Measurements from ENCODE around the gene ATP2C1.
A peak's percentile ranks its signal among the peaks of the same experiment; 100 is the strongest.

ATP2C1 gene

GRCh38 chr3:130976706-130977105, 82.8 kb downstream of the ATP2C1 start:
- DNase-seq (ENCODE audit: low read depth) = no peak

DNA sequence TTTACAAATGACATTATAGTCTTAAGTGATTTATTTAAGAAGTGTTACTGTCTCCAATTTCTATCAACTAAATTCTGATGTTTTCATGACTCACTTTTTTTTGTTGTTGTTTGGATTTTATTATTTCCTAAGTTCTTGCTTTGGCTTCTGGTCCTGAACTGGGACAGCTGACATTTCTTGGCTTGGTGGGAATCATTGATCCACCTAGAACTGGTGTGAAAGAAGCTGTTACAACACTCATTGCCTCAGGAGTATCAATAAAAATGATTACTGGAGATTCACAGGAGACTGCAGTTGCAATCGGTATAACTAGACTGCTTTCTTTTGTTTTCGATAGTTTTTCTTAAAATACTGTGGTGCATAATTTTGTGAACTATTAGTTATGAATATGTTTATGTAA, 85.2 kb downstream of the ATP2C1 start:
- no peak for DNase-seq (ENCODE audit: low read depth)

GRCh38 chr3:130981469-130981868, 87.6 kb downstream of the ATP2C1 start:
- no peak for DNase-seq (ENCODE audit: low read depth)

DNA sequence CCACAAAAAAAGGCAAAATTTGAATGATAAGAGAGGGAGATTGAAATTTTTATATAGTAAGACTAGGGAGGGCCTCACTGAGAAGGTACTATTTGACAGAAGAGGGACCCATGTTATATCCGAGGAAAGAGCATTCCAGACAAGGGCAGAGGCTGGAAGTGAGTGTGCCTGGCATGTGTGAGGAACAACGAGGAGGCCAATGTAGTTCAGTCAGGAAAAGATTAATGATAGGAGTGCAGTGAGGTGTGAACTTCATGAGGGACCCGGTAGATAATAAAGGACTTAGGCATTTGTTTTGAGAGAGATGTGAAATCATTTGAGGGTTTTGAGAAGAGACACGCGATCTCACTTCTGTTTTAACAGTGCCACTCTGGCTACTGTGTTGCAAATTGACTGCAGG, 96.4 kb downstream of the ATP2C1 start:
- no peak for DNase-seq (ENCODE audit: low read depth)

GRCh38 chr3:130991126-130991525, 97.2 kb downstream of the ATP2C1 start:
- DNase-seq (ENCODE audit: low read depth) = no peak

- DNase-seq (ENCODE audit: low read depth) = no peak
Measured at GRCh38 chr3:130992344-130992743, 98.5 kb downstream of the ATP2C1 start.

GRCh38 chr3:130997289-130997688, 103.4 kb downstream of the ATP2C1 start:
- no peak for DNase-seq (ENCODE audit: low read depth)

DNA sequence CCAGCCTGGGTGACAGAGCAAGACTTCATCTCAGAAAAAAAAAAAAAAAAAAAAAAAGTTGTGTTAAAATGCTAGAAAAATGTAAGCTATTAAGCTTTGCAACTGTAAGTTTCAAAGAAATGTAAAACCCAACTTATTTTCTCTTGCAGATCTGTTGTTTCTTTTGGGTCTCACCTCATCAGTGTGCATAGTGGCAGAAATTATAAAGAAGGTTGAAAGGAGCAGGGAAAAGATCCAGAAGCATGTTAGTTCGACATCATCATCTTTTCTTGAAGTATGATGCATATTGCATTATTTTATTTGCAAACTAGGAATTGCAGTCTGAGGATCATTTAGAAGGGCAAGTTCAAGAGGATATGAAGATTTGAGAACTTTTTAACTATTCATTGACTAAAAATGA, 107.2 kb downstream of the ATP2C1 start:
- no peak for DNase-seq (ENCODE audit: low read depth)

GRCh38 chr3:131004603-131005002, 110.7 kb downstream of the ATP2C1 start:
- no peak for DNase-seq (ENCODE audit: low read depth)

GRCh38 chr3:131007256-131007655, 113.4 kb downstream of the ATP2C1 start:
- DNase-seq (ENCODE audit: low read depth) = no peak

DNA sequence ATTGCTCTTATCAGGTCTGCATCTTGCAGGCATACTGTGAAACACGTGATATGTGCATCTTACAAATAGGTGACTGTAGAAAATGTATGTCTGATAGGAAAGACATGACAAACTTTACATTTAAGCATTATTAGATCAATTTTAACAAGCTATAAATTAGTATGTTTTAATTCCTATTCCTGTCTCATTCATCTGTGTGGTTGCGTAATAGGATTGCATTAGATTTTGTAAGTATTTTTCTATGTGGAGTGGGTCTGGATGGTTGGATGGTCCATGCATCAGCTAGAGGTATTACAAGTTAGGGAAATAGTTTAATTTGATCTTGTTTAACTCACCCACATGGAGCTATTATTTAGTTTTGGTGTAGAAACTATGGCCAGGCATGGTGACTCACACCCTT, 113.9 kb downstream of the ATP2C1 start:
- DNase-seq (ENCODE audit: low read depth) = no peak

GRCh38 chr3:131008326-131008725, 114.4 kb downstream of the ATP2C1 start:
- no peak for DNase-seq (ENCODE audit: low read depth)

DNA sequence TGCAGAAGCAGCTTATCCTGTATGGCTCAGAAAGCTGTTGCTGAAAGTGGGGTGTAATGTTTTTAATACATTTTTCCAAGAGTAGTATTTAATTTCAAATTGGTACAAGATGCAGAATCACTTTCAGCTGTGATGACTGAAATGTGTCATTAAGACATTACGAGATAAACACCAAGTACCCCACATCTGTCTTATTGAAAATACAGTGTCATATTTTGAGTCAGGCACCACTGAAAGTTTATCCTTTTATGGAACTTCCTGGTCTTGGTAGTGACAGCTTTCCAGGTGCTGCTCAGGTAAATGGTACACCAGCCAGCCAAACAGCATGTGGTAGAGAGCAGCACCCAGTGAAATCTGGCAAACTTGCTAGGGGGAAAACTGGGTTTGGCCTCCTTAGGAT, 115.8 kb downstream of the ATP2C1 start:
- DNase-seq (ENCODE audit: low read depth) = no peak

DNA sequence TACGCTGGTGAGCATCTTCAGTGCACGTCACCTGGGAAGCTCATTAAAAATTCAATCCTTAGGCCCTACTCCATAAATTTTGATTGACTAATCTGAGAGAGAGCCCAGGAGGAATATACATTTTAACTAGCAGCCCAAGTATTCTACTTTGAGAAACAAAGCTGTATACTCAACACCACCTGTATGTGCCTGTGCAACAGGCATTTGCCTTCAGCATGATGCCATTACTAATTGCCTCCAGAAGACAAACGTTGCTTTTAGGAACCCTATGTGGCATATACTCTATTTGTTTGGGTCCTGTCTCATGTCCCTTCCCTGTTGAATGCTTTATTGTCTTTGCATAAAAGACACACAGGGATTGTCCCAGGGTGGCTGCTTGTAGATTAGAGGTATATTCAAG, 125.1 kb downstream of the ATP2C1 start:
- no peak for DNase-seq (ENCODE audit: low read depth)

DNA sequence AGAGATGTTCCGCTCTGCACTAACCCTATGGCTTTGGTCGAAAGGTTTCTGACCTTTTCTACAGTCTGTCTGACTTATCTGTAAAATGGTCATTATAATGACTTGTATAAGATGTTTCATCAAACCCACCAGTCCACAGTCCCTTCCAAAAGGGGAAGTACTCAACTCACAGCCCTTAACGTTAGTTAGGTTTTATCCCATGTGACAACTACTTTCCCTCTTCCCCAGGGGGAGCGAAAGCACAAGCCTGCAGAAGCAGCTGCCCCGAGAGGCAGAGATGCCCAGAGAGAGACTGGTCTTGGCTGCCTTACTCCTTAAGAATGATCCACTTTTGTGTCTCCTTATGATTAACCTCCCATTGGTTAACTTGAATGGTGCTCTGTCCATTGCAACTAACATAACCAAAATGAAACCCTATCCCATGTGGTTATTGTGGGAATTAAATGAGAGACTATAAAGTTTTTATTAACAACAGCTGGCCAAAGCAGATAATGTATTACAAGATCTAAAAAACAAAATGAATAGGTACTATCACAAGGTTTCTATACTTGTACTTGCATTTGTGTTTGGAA, 126.3 kb downstream of the ATP2C1 start:
- no peak for DNase-seq (ENCODE audit: low read depth)

- DNase-seq (ENCODE audit: low read depth) = no peak
Measured at GRCh38 chr3:131025539-131025938, 131.7 kb downstream of the ATP2C1 start.

DNA sequence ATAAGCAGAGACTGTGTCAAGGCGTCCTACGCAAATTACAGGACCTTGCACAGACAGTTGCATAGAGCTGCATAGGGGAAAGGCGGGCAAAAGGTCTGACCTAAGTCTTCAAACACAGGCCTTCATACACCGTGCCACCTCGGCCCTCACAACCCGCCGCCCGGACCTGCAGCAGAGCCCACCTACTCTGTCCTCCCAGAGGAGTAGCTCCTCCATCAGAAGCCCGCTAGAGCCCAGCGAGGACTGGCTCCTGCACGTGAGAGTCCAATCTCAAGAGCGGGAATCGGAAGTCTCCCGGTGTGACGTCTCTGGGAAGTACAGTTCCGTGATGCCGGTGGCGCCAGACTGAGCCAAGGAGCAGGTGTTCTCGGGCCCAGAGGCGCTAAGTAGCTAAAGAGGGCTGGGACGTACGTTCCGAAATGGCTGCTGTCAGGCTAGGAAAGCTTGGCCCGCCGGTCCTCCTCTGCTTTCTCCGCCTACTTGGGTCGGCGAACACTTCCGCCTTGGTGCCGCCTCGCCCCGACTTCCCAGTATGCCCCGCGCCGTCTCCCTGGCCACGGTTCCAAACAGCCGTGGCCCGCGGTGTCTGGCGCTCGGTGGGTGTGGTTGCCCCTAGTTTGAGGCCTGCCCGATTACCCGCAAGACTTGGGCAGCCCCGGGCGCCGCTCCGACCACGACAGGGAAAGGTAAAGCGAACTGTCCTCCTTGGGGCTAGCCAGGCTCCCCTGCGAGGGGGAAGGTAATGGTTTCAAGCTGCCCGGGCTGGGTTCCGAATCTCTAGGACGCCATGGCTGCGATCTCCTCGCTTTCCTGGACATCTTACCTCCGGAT, 132.7 kb downstream of the ATP2C1 start, which contains the start of the genes ASTE1 and NEK11:
TSS of gene ASTE1 (minus strand) at position 505 of the 831 bp plus-strand sequence. CDS start 1,519 bp downstream, outside the sequence.
TSS of gene NEK11 (plus strand) at position 557 of the 831 bp plus-strand sequence. CDS start 2,832 bp downstream, outside the sequence.
- peak; percentile 83 for DNase-seq (ENCODE audit: low read depth)

- DNase-seq (ENCODE audit: low read depth) = no peak
Measured at GRCh38 chr3:131028844-131029243, 135.0 kb downstream of the ATP2C1 start.

DNA sequence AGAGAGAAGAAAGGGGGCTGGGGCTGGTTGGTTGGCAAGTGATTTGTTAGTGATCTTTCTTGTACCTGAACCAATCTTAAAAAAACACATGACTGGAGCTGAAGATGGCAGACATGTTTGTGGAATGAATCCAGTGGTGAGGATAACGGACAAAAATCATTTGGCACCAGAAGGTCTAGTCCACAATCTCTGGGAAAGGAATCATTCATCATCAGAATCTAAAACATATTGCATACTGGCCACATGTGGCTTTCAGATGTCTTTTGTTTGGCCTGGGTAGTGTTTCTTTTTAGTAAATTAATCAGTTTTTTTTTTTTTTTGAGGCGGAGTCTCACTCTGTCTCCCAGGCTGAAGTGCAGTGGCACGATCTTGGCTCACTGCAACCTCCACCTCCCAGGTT, 137.8 kb downstream of the ATP2C1 start:
- DNase-seq (ENCODE audit: low read depth) = no peak

GRCh38 chr3:131033480-131034080, 139.7 kb downstream of the ATP2C1 start:
- no peak for DNase-seq (ENCODE audit: low read depth)

DNA sequence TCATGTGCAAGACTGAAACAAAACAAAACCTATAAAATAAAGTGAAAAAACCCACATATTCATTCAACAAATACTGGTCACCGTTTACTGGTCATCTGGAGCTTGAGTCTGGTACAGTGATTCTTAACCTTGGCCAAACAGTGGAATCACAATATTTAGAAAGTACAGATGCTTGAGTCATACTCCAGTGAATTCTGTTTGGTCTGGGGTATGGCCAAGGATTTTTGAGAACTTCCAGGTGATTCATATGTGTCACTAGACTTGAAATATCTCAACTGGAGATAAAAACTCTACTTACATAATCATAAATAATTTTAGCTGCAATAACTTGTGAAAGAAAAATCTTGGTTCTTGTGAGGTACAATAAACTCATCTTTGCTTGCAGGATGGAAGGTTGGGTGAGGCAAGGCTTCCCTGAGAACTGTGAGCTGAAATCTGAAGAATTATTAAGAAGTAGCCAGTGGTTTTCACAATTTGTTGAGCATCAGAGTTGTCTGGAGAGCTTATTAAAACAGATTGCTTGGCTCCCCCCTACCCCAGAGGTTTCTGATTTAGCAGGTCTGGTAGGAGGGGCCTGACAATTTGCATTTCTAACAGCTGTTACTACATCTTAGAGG, 142.4 kb downstream of the ATP2C1 start:
- no peak for DNase-seq (ENCODE audit: low read depth)

DNA sequence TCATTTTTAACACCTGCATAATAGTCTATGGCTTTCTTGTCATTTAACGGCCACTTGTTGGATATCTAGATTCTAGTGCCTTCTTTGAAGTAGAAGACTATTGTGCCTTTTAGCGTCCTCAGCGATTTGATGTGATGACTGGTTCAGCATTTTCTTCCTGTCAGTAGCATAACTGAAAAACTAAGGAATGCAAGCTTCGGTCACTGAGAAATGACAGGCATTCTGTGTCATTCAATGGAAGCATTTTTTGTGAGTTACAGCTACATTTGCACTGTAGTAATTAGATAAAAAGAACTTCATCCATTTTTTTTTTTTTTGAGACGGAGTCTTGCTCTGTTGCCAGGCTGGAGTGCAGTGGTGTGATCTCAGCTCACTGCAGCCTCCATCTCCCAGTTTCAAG, 143.1 kb downstream of the ATP2C1 start:
- DNase-seq (ENCODE audit: low read depth) = no peak

DNA sequence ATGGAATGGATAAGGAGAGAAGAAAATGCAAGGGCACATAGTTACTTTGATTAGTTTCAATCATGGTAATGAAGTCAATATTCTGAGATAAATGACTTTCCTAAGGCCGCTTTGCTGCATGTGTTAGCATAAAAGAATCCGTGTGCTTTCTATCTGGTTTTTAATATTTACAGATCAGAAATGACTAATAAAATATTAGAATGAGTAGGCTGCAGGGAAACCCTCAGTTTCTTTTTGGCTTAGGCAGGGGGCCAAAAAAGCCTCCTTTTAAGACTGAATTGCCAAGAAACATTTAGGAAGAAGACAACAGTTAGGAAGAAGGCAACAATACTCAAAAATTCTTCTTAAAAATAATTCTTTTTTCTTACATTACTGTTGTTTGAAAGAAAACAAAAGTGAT, 144.4 kb downstream of the ATP2C1 start:
- DNase-seq (ENCODE audit: low read depth) = no peak
